Adrenal gland (tissue), 12 donors: ENCODE measurements around the gene NABP2. TPM values are rescaled to one million over a fixed set of nuclear protein-coding genes. Genes with fewer than 3 reads are reported as not detected.

Experiments
- DNase-seq, 7 donors: peaks; one replicate each; pipeline ENCODE4 v3.0.0-alpha.2; 2019 to 2020
- H3K27ac ChIP-seq, 5 donors: fragments of 200-600 bp; sonication (generic) in 4 of 5; 1 replicate in 3 of 5; 2 replicates in 2 of 5; pipeline versions ENCODE4 v1.5.1 to v1.8.0; 2016 to 2020; ENCODE audit warnings: mild to moderate bottlenecking in 1 of 5
- H3K27me3 ChIP-seq: fragments of 200-600 bp; 2 replicates; pipeline ENCODE4 v1.8.0; 2021
- H3K36me3 ChIP-seq, 2 donors: fragments of 200-600 bp; replicated peaks in 1 of 2; 1 replicate in 1 of 2; 2 replicates in 1 of 2; pipeline versions ENCODE4 v1.5.1 to v1.8.0; 2018 to 2022
- H3K4me1 ChIP-seq, 2 donors: fragments of 200-600 bp; replicated peaks in 1 of 2; 1 replicate in 1 of 2; 2 replicates in 1 of 2; pipeline versions ENCODE4 v1.5.1 to v1.8.0; 2018 to 2021
- H3K4me3 ChIP-seq, 4 donors: fragments of 200-600 bp; sonication (generic) in 3 of 4; one replicate each; pipeline ENCODE4 v1.5.1; 2016 to 2018
- H3K9me3 ChIP-seq, 3 donors: fragments of 200-600 bp; sonication (generic) in 1 of 3; replicated peaks in 1 of 3; 1 replicate in 2 of 3; 2 replicates in 1 of 3; pipeline versions ENCODE4 v1.5.1 to v1.8.0; 2016 to 2021
- POLR2A ChIP-seq, 2 donors: fragments of 450-650 bp; IDR thresholded peaks; one replicate each; pipeline ENCODE4 v1.6.1; 2017; ENCODE audit warnings: antibody characterized with exemption in 2 of 2, mild to moderate bottlenecking in 2 of 2, moderate library complexity in 1 of 2
- WGBS, 4 donors: extraction: QIAGEN DNeasy Blood & Tissue Kit in 2 of 4; methylation state at CpG; one replicate each; pipeline versions ENCODE4 v1.1.5 to v1.1.7; 2013 to 2017; 5-methylcytosine and 5-hydroxymethylcytosine counted together
- intact Hi-C, 2 donors: fragments of 100-400 bp; cut with DNase I; formaldehyde crosslinking; loops; one replicate each; pipeline versions ENCODE4 v1.14.1 to v1.15.0; 2022 to 2023
- polyA plus RNA-seq, 3 donors: library from polyadenylated mRNA; stranded (reverse); fragments of 200-250 nt in 2 of 3; fragments of 350-450 nt in 1 of 3; fragmentation: Illumina TruSeq in 1 of 3; extraction: RNeasy Lipid Tissue Mini Kit (QIAGEN cat#74804) in 1 of 3; gene quantifications; one replicate each; pipeline ENCODE4 v1.2.3, GENCODE V29; 2013 to 2014
- total RNA-seq, 9 donors: library from RNA; depleted of rRNA in 4 of 9; stranded (reverse); fragments of >200 nt in 4 of 9; fragments of 120-200 nt in 1 of 9; fragmentation: NEBNext Ultra II Directional in 1 of 9; extraction: Animal tissue kit (Norgen Biotek cat#: 25700) in 1 of 9; gene quantifications; one replicate each; pipeline versions ENCODE4 v1.1.0 to v1.2.4, GENCODE V29; 2013 to 2023
- TF ChIP-seq, protein P1 (sequence below), 6 experiments: fragments of 450-650 bp in 4 of 6; fragments of 200-600 bp in 2 of 6; sonication (generic) in 1 of 6; IDR thresholded peaks; 1 replicate in 5 of 6; 2 replicates in 1 of 6; pipeline versions ENCODE4 v1.5.1 to v1.8.0; 2016 to 2021; ENCODE audit warnings: antibody characterized with exemption in 6 of 6, mild to moderate bottlenecking in 2 of 6, moderate library complexity in 1 of 6
- donor health status: healthy with polysubstance abuse.
- donor health status: Bipolar disorder and iron deficiency.
- donor health status: DM: yes; HTN: yes; CAD: no.
- donor health status: DM: no; HTN: no; CAD: no.
- donor health status: DM: no; HTN: no; CAD: no.
- donor health status: DM: yes; HTN: yes; CAD: no.

The NABP2 gene
- total and polyA plus RNA-seq, 12 donors, result 23.8 to 55.4 (median 46.2) TPM

DNA sequence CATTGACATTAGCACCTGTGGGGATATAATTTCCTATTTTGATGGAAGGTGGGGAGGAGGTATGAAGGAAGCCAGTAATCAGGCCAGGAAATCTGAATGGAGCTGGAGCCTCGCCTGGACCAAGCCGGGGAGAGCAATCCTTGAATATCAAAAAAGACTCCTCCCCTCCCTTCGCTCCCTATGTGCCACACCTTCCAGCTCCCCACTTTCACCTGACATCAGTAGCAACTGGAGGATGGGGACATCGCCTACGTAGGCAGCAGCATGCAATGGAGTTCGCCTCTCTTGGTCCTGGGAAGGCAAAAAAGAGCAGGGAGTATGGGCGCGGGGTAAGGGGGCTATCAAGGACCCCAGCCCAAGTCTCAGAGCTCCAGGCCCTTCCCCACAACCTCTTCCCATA lies 32.9 kb downstream of the NABP2 start:
- H3K4me1 ChIP-seq, result peaks cover 19 to 30% of the 10 kb centered on the region in 2 donors
- whole genome bisulfite sequencing, 4 donors, result 31 to 47% (median 34%) methylated on average over 4 to 8 of the region's 8 CpGs
- H3K27me3 ChIP-seq, result no peaks in the 10 kb centered on the region
- no peak for TF ChIP-seq POLR2A (IDR thresholded peaks at IDR 0.05)
- TF ChIP-seq, protein P1, sequence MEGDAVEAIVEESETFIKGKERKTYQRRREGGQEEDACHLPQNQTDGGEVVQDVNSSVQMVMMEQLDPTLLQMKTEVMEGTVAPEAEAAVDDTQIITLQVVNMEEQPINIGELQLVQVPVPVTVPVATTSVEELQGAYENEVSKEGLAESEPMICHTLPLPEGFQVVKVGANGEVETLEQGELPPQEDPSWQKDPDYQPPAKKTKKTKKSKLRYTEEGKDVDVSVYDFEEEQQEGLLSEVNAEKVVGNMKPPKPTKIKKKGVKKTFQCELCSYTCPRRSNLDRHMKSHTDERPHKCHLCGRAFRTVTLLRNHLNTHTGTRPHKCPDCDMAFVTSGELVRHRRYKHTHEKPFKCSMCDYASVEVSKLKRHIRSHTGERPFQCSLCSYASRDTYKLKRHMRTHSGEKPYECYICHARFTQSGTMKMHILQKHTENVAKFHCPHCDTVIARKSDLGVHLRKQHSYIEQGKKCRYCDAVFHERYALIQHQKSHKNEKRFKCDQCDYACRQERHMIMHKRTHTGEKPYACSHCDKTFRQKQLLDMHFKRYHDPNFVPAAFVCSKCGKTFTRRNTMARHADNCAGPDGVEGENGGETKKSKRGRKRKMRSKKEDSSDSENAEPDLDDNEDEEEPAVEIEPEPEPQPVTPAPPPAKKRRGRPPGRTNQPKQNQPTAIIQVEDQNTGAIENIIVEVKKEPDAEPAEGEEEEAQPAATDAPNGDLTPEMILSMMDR (IDR thresholded peaks at IDR 0.05), result no peak
- H3K9me3 ChIP-seq, result no peaks in the 10 kb centered on the region
- DNase-seq, result no peak
- H3K4me3 ChIP-seq, result peak overlapping the region in 2 of 4 donors; percentile 89 to 90
- intact Hi-C loops, result loop anchor here in 1 of 2 donors (5.0 kb wide), 1 partner anchor 35 kb away; the partner anchor contains the start of genes NABP2 and RNF41
- peak overlapping the region in 2 of 5 donors; percentile 91 for H3K27ac ChIP-seq
- peaks cover 0 to 45% of the 10 kb centered on the region in 2 donors for H3K36me3 ChIP-seq

GRCh38 chr12:56257491-56258067 lies 33.4 kb downstream of the NABP2 start:
- intact Hi-C loops, result loop anchor here in 1 of 2 donors (5.0 kb wide), 1 partner anchor 35 kb away; the partner anchor contains the start of genes NABP2 and RNF41
- Histone ChIP-seq H3K27me3 (no peaks in the 10 kb centered on the region), H3K4me3 (peak overlapping the region; percentile 3 to 90 (median 74)), H3K9me3 (no peaks in the 10 kb centered on the region), H3K27ac (peak overlapping the region in 4 of 5 donors; percentile 87 to 95 (median 91)), H3K4me1 (peaks cover 19 to 30% of the 10 kb centered on the region in 2 donors), H3K36me3 (peaks cover 0 to 40% of the 10 kb centered on the region in 2 donors)
- no peak for TF ChIP-seq POLR2A (IDR thresholded peaks at IDR 0.05)
- TF ChIP-seq, protein P1 (IDR thresholded peaks at IDR 0.05), result no peak
- DNase-seq, result peak in 3 of 7 donors; percentile 27 to 63 (median 46)
- WGBS, 4 donors, result 0 to 1% (median 0%) methylated on average over 2 to 27 of the region's 27 CpGs

GRCh38 chr12:56258068-56258819 lies 34.1 kb downstream of the NABP2 start, which contains the start of gene ANKRD52:
Gene ANKRD52, minus strand, starts transcription at chr12:56258384. Its CDS starts 115 bp downstream, at chr12:56258269.
- Histone ChIP-seq H3K4me3 (peak within 1 kb of the TSS; percentile 3 to 90 (median 74)), H3K27me3 (no peaks in the 10 kb centered on the region), H3K36me3 (peaks cover 0 to 33% of the 10 kb centered on the region in 2 donors), H3K27ac (peak within 1 kb of the TSS; percentile 64 to 95 (median 91)), H3K9me3 (no peaks in the 10 kb centered on the region), H3K4me1 (peaks cover 19 to 30% of the 10 kb centered on the region in 2 donors)
- intact Hi-C loops, result loop anchor here in 1 of 2 donors (5.0 kb wide), 1 partner anchor 36 kb away; the partner anchor contains the start of genes NABP2 and RNF41
- whole genome bisulfite sequencing, 4 donors, result 0 to 1% (median 0%) methylated on average over 6 to 76 of the region's 78 CpGs
- TF ChIP-seq, protein P1 (IDR thresholded peaks at IDR 0.05), result peak in 5 of 6 experiments; percentile 34 to 92 (median 86)
- TF ChIP-seq POLR2A (IDR thresholded peaks at IDR 0.05), result peak in 1 of 2 donors; percentile 16
- peak; percentile 70 to 82 (median 74) for DNase-seq

- 6 to 12% (median 8%) methylated on average over 9 of the region's 9 CpGs for WGBS, 4 donors
- TF ChIP-seq, protein P1 (IDR thresholded peaks at IDR 0.05), result no peak
- no peak for TF ChIP-seq POLR2A (IDR thresholded peaks at IDR 0.05)
- Histone ChIP-seq H3K27me3 (no peaks in the 10 kb centered on the region), H3K9me3 (no peaks in the 10 kb centered on the region), H3K4me1 (peaks cover 19 to 30% of the 10 kb centered on the region in 2 donors), H3K36me3 (peaks cover 0 to 27% of the 10 kb centered on the region in 2 donors), H3K27ac (peak overlapping the region; percentile 64 to 95 (median 91)), H3K4me3 (peak overlapping the region in 2 of 4 donors; percentile 89 to 90)
- intact Hi-C loops, result loop anchor here in 1 of 2 donors (5.0 kb wide), 1 partner anchor 37 kb away; the partner anchor contains the start of genes NABP2 and RNF41
- DNase-seq, result peak in 1 of 7 donors; percentile 23
Observed at GRCh38 chr12:56258820-56259183, 34.7 kb downstream of the NABP2 start.
